K562 (cell line): ENCODE measurements around the gene MACROD2. TPM values are rescaled to one million over a fixed set of nuclear protein-coding genes. Genes with fewer than 3 reads are reported as not detected.

ENCODE experiments used
- ATAC-seq: fragments of 200-7000 bp; cut with Tn5 transposase; 3 replicates; pipeline ENCODE4 v1.9.1; 2020; ENCODE audit warnings: moderate library complexity
- BruUV-seq: library from RNA; stranded (reverse); fragments of 400-500 nt; replicated peaks from 2 replicates; lab custom pipeline; 2021; lab: Mats Ljungman, UMichigan
- CTCF ChIA-PET: fragments of 300-600 bp; formaldehyde crosslinking; extraction: SDS; loops from one replicate; lab custom pipeline; 2021; ENCODE audit warnings: low intra/inter-chr PET ratio; lab: Yijun Ruan, JAX
- POLR2A ChIA-PET: fragments of 300-600, 350-650 bp; sonication (Branson Sonifier 250); formaldehyde crosslinking; extraction: SDS; loops from one replicate; lab custom pipeline; 2021; ENCODE audit warnings: antibody characterized with exemption, inconsistent platforms; lab: Yijun Ruan, JAX
- DNase-seq, 4 experiments: peaks; one replicate each; pipeline versions ENCODE4 v3.0.0 to v3.0.0-alpha.2; 2011 to 2018; ENCODE audit warnings: low spot score in 3 of 4, mixed read lengths in 3 of 4; ENCODE audit errors: extremely low read depth in 1 of 4
- FAIRE-seq: peaks from 2 replicates; lab custom pipeline; 2011; peaks lifted over from hg19 to GRCh38; lab: Jason Lieb, UNC
- H2AFZ ChIP-seq: 2 replicates; pipeline ENCODE4 v1.6.0; 2011; ENCODE audit warnings: low read depth, low read length, control low read depth, inconsistent platforms
- H3K27ac ChIP-seq: fragments of 200-600 bp; 3 replicates; pipeline ENCODE4 v1.8.0; 2011; ENCODE audit warnings: low read depth, mild to moderate bottlenecking, control low read depth, inconsistent platforms, low read length, moderate library complexity, mixed read lengths; ENCODE audit errors: extremely low read depth
- H3K27me3 ChIP-seq, 2 experiments: fragments of 300-600 bp in 1 of 2; 2 replicates in 1 of 2; 3 replicates in 1 of 2; pipeline versions ENCODE4 v1.6.0 to v1.8.0; 2011; ENCODE audit warnings: inconsistent platforms in 2 of 2, low read length in 2 of 2, mild to moderate bottlenecking in 1 of 2, mixed read lengths in 1 of 2, moderate library complexity in 1 of 2; ENCODE audit not compliant: control insufficient read depth in 2 of 2, insufficient read depth in 2 of 2
- H3K36me3 ChIP-seq: fragments of 300-600 bp; 3 replicates; pipeline ENCODE4 v1.8.0; 2011; ENCODE audit warnings: mild to moderate bottlenecking, low read length, inconsistent platforms; ENCODE audit not compliant: control insufficient read depth, insufficient read depth
- H3K4me1 ChIP-seq, 2 experiments: fragments of 200-600 bp in 1 of 2; replicated peaks in 1 of 2; 2 replicates in 1 of 2; 3 replicates in 1 of 2; pipeline versions ENCODE4 v1.5.1 to v1.8.0; 2011; ENCODE audit warnings: inconsistent platforms in 2 of 2, low read length in 2 of 2, mild to moderate bottlenecking in 1 of 2, mixed read lengths in 1 of 2, moderate library complexity in 1 of 2; ENCODE audit not compliant: control insufficient read depth in 2 of 2, insufficient read depth in 2 of 2
- H3K4me2 ChIP-seq: 2 replicates; pipeline ENCODE4 v1.6.1; 2011; ENCODE audit warnings: low read length, control low read depth, inconsistent platforms, mixed read lengths; ENCODE audit not compliant: insufficient read depth
- H3K4me3 ChIP-seq: fragments of 200-600 bp; sonication (generic), shearing (Covaris generic); 2 replicates; pipeline ENCODE4 v1.5.1; 2016; ENCODE audit warnings: control low read depth, inconsistent platforms
- H3K79me2 ChIP-seq: fragments of 200-600 bp; 3 replicates; pipeline ENCODE4 v1.8.0; 2011; ENCODE audit warnings: low read length, inconsistent platforms; ENCODE audit not compliant: control insufficient read depth, insufficient read depth
- H3K9ac ChIP-seq, 2 experiments: 2 replicates each; pipeline versions ENCODE4 v1.6.0 to v1.6.1; 2011; ENCODE audit warnings: low read depth in 2 of 2, low read length in 2 of 2, control low read depth in 1 of 2, inconsistent platforms in 1 of 2, mild to moderate bottlenecking in 1 of 2, mixed read lengths in 1 of 2; ENCODE audit not compliant: insufficient read depth in 1 of 2
- H3K9me1 ChIP-seq: one replicate; pipeline ENCODE4 v1.6.0; 2011; ENCODE audit warnings: inconsistent platforms, mild to moderate bottlenecking, low read length, moderate library complexity; ENCODE audit not compliant: control insufficient read depth, insufficient read depth
- H3K9me3 ChIP-seq: replicated peaks from 2 replicates; pipeline ENCODE4 v1.5.1; 2011; ENCODE audit warnings: low read depth, low read length, inconsistent platforms; ENCODE audit not compliant: control insufficient read depth, insufficient read depth
- H4K20me1 ChIP-seq: replicated peaks from 2 replicates; pipeline ENCODE4 v1.6.1; 2011; ENCODE audit warnings: low read length, inconsistent platforms, mixed read lengths; ENCODE audit not compliant: control insufficient read depth, insufficient read depth
- ADNP ChIP-seq: fragments of 200-800 bp; sonication (Bioruptor generic); IDR thresholded peaks from 2 replicates; pipeline ENCODE4 v1.6.1; 2016; ENCODE audit warnings: missing genetic modification characterization, missing compliant biosample characterization
- ATF1 ChIP-seq, 2 experiments: fragments of 450-650 bp in 1 of 2; IDR thresholded peaks; 2 replicates each; pipeline ENCODE4 v1.6.1; 2016; ENCODE audit warnings: missing compliant biosample characterization in 1 of 2, missing genetic modification characterization in 1 of 2
- BCL6 ChIP-seq: fragments of 250-450 bp; sonication (Bioruptor Pico); IDR thresholded peaks from 2 replicates; pipeline ENCODE4 v1.4.0; 2020
- EHMT2 ChIP-seq: fragments of 450-650 bp; IDR thresholded peaks from 2 replicates; pipeline ENCODE4 v1.6.1; 2018; ENCODE audit warnings: antibody characterized with exemption
- ETV6 ChIP-seq, 3 experiments: fragments of 150-350 bp in 1 of 3; sonication (generic) in 1 of 3; formaldehyde crosslinking in 1 of 3; IDR thresholded peaks; 2 replicates each; pipeline versions ENCODE4 v1.6.1 to v1.8.0; 2014 to 2022; ENCODE audit warnings: borderline replicate concordance in 2 of 3, low read depth in 2 of 3, antibody characterized with exemption in 1 of 3, low read length in 1 of 3, mild to moderate bottlenecking in 1 of 3, missing genetic modification reagents in 1 of 3
- HLTF ChIP-seq: fragments of 450-650 bp; IDR thresholded peaks from 2 replicates; pipeline ENCODE4 v1.6.1; 2016
- HMG20A ChIP-seq: fragments of 450-650 bp; formaldehyde crosslinking; conservative IDR thresholded peaks from 2 replicates; pipeline ENCODE4 v1.4.0; 2020; ENCODE audit warnings: mild to moderate bottlenecking, mixed read lengths
- MYC ChIP-seq, 2 experiments: fragments of 250-450 bp in 1 of 2; sonication (Bioruptor Pico) in 1 of 2; IDR thresholded peaks; 2 replicates each; pipeline versions ENCODE4 v1.5.1 to v1.6.1; 2012 to 2021; ENCODE audit warnings: low read depth in 2 of 2, borderline replicate concordance in 1 of 2, improper control_type of control experiment in 1 of 2, low read length in 1 of 2, mild to moderate bottlenecking in 1 of 2, moderate library complexity in 1 of 2
- RAD51 ChIP-seq: fragments of 450-650 bp; IDR thresholded peaks from 2 replicates; pipeline ENCODE4 v1.7.1; 2016; ENCODE audit warnings: low read depth, mild to moderate bottlenecking, borderline replicate concordance
- RBM15 ChIP-seq: fragments of 200-400 bp; formaldehyde crosslinking; IDR thresholded peaks from 2 replicates; pipeline ENCODE4 v1.6.1; 2018; ENCODE audit warnings: mild to moderate bottlenecking, low read length, moderate library complexity; ENCODE audit not compliant: insufficient read depth
- SLC30A9 ChIP-seq: fragments of 250-450 bp; sonication (Bioruptor Pico); IDR thresholded peaks from 2 replicates; pipeline ENCODE4 v1.8.0; 2022; ENCODE audit warnings: mild to moderate bottlenecking, moderate library complexity
- TAF1 ChIP-seq: IDR thresholded peaks from 2 replicates; pipeline ENCODE4 v1.6.1; 2011; ENCODE audit warnings: mild to moderate bottlenecking, low read length, moderate library complexity; ENCODE audit not compliant: insufficient read depth, control insufficient read depth, severe bottlenecking; ENCODE audit errors: extremely low read depth
- TEAD4 ChIP-seq, 2 experiments: sonication (generic) in 1 of 2; formaldehyde crosslinking in 1 of 2; IDR thresholded peaks; 2 replicates each; pipeline versions ENCODE4 v1.6.1 to v1.8.0; 2012 to 2022; ENCODE audit warnings: borderline replicate concordance in 1 of 2, inconsistent platforms in 1 of 2, low read length in 1 of 2, mild to moderate bottlenecking in 1 of 2, missing genetic modification reagents in 1 of 2
- ZNF140 ChIP-seq: fragments of 250-450 bp; sonication (Bioruptor Pico); IDR thresholded peaks from 2 replicates; pipeline ENCODE4 v1.8.0; 2021; ENCODE audit warnings: moderate library complexity, mild to moderate bottlenecking, inconsistent platforms
- ZNF175 ChIP-seq: fragments of 200-800 bp; sonication (Bioruptor generic); IDR thresholded peaks from 2 replicates; pipeline ENCODE4 v1.6.1; 2016; ENCODE audit warnings: low read depth, mild to moderate bottlenecking, missing genetic modification characterization, missing compliant biosample characterization
- ZNF197 ChIP-seq: fragments of 200-800 bp; sonication (Bioruptor generic); IDR thresholded peaks from 2 replicates; pipeline ENCODE4 v1.6.1; 2016; ENCODE audit warnings: low read depth, missing genetic modification characterization, missing compliant biosample characterization
- ZNF263 ChIP-seq: sonication (generic); formaldehyde crosslinking; IDR thresholded peaks from 2 replicates; pipeline ENCODE4 v1.8.0; 2022; ENCODE audit warnings: mild to moderate bottlenecking, missing genetic modification reagents, borderline replicate concordance
- ZNF444 ChIP-seq: fragments of 250-450 bp; sonication (Bioruptor Pico); IDR thresholded peaks from 2 replicates; pipeline ENCODE4 v1.4.0; 2020; ENCODE audit warnings: mild to moderate bottlenecking, moderate library complexity
- WGBS: fragments of 100-300 bp; shearing (Covaris generic); methylation state at CpG from one replicate; pipeline ENCODE4 v1.1.6; 2016; ENCODE audit warnings: low coverage, mixed read lengths; ENCODE audit not compliant: insufficient coverage; ENCODE audit errors: missing lambda C conversion rate; 5-methylcytosine and 5-hydroxymethylcytosine counted together
- in situ Hi-C: fragments of 300-500 bp; cut with MboI; formaldehyde crosslinking; loops from 4 replicates; pipeline ENCODE4 v1.15.0; 2018; ENCODE audit warnings: inconsistent platforms, mixed read lengths
- intact Hi-C: fragments of 100-400 bp; cut with micrococcal nuclease; formaldehyde crosslinking; loops from 2 replicates; pipeline ENCODE4 v1.14.2; 2022
- polyA plus RNA-seq, 8 experiments: library from polyadenylated mRNA; depleted of rRNA in 4 of 8; stranded (reverse) in 5 of 8; unstranded in 3 of 8; fragments of >200 nt; fragmentation: Nextera tagmentation in 2 of 8; fragmentation: Illumina TruSeq in 1 of 8; extraction: Ambion mirVana in 2 of 8; extraction: Trizol in 1 of 8; gene quantifications; 2 replicates each; pipeline versions ENCODE4 v1.2.1 to v1.2.3, GENCODE V29; 2011 to 2014; ENCODE audit warnings: inconsistent platforms in 1 of 8, missing spikeins in 1 of 8
- total RNA-seq, 7 experiments: library from RNA; depleted of rRNA in 6 of 7; stranded (reverse); fragments of >200 nt in 6 of 7; fragmentation: Illumina TruSeq in 2 of 7; extraction: Trizol in 2 of 7; gene quantifications; 2 replicates each; pipeline versions ENCODE4 v1.2.1 to v1.2.3, GENCODE V29; 2011 to 2021; ENCODE audit warnings: low replicate concordance in 1 of 7
- TF ChIP-seq, protein P1 (sequence below), 2 experiments: fragments of 200-800 bp in 1 of 2; sonication (Bioruptor generic) in 1 of 2; sonication (generic) in 1 of 2; formaldehyde crosslinking in 1 of 2; IDR thresholded peaks in 1 of 2; conservative IDR thresholded peaks in 1 of 2; 2 replicates each; pipeline versions ENCODE4 v1.5.0 to v1.6.1; 2016 to 2020; ENCODE audit warnings: missing compliant biosample characterization in 1 of 2, missing genetic modification characterization in 1 of 2, missing genetic modification reagents in 1 of 2
- TF ChIP-seq, protein P2 (sequence below): fragments of 250-450 bp; sonication (Bioruptor Pico); IDR thresholded peaks from 2 replicates; pipeline ENCODE4 v1.8.0; 2022; ENCODE audit warnings: inconsistent platforms

The MACROD2 gene
- total and polyA plus RNA-seq, 9 of the 15 experiments (the other 6 are each of a cell fraction or from before 2014, with no cell fraction given): not detected

DNA sequence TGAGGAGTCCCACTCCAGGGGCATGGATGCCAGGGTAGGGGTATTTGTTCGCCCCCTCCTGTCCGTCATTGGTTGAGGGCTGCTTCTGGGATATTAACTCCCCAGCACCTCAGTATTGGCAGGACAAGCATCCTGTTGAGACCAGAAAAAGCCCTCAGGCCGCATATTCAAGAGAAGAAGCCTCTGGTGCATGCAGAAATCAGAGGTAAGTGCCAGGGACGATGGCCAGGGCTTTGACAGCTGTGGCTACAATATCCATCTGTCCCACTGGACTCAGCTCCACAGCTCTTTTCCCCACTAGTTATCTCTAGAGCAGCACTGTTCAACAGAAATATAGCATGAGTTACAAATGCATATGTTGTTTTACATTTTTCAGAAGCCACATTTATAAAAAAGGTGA lies 1926.6 kb downstream of the MACROD2 start:
- no peak for DNase-seq
- H3K9me3 ChIP-seq: no peaks in the 10 kb centered on the region
- no peak for FAIRE-seq
- no peak for ATAC-seq
- no peaks in the 10 kb centered on the region for H3K36me3 ChIP-seq
- no peak overlapping the region for H2AFZ ChIP-seq
- no peaks in the 10 kb centered on the region for H3K27me3 ChIP-seq
- intact Hi-C loops (no loop called here), in situ Hi-C loops (no loop called here)
- H3K4me3 ChIP-seq: no peak overlapping the region
- H4K20me1 ChIP-seq: no peaks in the 10 kb centered on the region
- BruUV-seq: no TSS peak
- WGBS: 2% methylated on average over 4 of the region's 4 CpGs
- no peak for TF ChIP-seq ZNF197
- no peak for TF ChIP-seq ZNF175
- no peak for TF ChIP-seq ETV6 (IDR thresholded peaks at IDR 0.05; ENCODE audit: borderline replicate concordance in 1 of 2, low read depth in 2 of 2, low read length in 1 of 2)
- TF ChIP-seq ETV6 (CRISPR knock-in tag; IDR thresholded peaks at IDR 0.05; ENCODE audit: borderline replicate concordance): no peak
- no peak for TF ChIP-seq RBM15
- TF ChIP-seq ZNF263: no peak
- TF ChIP-seq ZNF444 (CRISPR knock-in tag): no peak
- no peak for TF ChIP-seq TAF1
- no peak for TF ChIP-seq SLC30A9
- TF ChIP-seq ZNF140 (CRISPR knock-in tag): no peak
- TF ChIP-seq EHMT2: no peak
- TF ChIP-seq, protein P1, sequence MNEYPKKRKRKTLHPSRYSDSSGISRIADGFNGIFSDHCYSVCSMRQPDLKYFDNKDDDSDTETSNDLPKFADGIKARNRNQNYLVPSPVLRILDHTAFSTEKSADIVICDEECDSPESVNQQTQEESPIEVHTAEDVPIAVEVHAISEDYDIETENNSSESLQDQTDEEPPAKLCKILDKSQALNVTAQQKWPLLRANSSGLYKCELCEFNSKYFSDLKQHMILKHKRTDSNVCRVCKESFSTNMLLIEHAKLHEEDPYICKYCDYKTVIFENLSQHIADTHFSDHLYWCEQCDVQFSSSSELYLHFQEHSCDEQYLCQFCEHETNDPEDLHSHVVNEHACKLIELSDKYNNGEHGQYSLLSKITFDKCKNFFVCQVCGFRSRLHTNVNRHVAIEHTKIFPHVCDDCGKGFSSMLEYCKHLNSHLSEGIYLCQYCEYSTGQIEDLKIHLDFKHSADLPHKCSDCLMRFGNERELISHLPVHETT (CRISPR knock-in tag; conservative IDR thresholded peaks at IDR 0.05 in 1 of 2, IDR thresholded peaks at IDR 0.05 in 1 of 2): no peak
- TF ChIP-seq, protein P2, sequence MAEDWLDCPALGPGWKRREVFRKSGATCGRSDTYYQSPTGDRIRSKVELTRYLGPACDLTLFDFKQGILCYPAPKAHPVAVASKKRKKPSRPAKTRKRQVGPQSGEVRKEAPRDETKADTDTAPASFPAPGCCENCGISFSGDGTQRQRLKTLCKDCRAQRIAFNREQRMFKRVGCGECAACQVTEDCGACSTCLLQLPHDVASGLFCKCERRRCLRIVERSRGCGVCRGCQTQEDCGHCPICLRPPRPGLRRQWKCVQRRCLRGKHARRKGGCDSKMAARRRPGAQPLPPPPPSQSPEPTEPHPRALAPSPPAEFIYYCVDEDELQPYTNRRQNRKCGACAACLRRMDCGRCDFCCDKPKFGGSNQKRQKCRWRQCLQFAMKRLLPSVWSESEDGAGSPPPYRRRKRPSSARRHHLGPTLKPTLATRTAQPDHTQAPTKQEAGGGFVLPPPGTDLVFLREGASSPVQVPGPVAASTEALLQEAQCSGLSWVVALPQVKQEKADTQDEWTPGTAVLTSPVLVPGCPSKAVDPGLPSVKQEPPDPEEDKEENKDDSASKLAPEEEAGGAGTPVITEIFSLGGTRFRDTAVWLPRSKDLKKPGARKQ (CRISPR knock-in tag): no peak
- TF ChIP-seq RAD51: no peak
- TF ChIP-seq HMG20A (CRISPR knock-in tag): no peak
- no peak for TF ChIP-seq ADNP (tag)
- no peak for TF ChIP-seq TEAD4 (IDR thresholded peaks at IDR 0.05; ENCODE audit: low read length)
- no peak for TF ChIP-seq TEAD4 (CRISPR knock-in tag; IDR thresholded peaks at IDR 0.05; ENCODE audit: borderline replicate concordance)
- no peak for TF ChIP-seq ATF1 (CRISPR knock-in tag; IDR thresholded peaks at IDR 0.05)
- TF ChIP-seq ATF1 (tag; IDR thresholded peaks at IDR 0.05): no peak
- TF ChIP-seq HLTF: no peak
- TF ChIP-seq MYC (IDR thresholded peaks at IDR 0.05; ENCODE audit: low read depth, low read length): no peak
- TF ChIP-seq MYC (CRISPR knock-in tag; IDR thresholded peaks at IDR 0.05; ENCODE audit: borderline replicate concordance, low read depth): no peak
- TF ChIP-seq BCL6 (CRISPR knock-in tag): no peak
- H3K79me2 ChIP-seq: no peaks in the 10 kb centered on the region
- H3K9ac ChIP-seq: no peak overlapping the region
- H3K4me2 ChIP-seq: no peak overlapping the region
- no peak overlapping the region for H3K27ac ChIP-seq
- ChIA-PET POLR2A (no interaction called here), CTCF (no interaction called here)
- no peaks in the 10 kb centered on the region for H3K4me1 ChIP-seq
- no peaks in the 10 kb centered on the region for H3K9me1 ChIP-seq
